ENCODE data around the gene NDUFC2.
A peak's percentile ranks its signal among the peaks of the same experiment; 100 is the strongest.
"Not testable (repeated sequence)": the region's sequence is repeated elsewhere in the genome, so short reads cannot be mapped to it uniquely, and the experiment has no call there.

NDUFC2 gene

DNA sequence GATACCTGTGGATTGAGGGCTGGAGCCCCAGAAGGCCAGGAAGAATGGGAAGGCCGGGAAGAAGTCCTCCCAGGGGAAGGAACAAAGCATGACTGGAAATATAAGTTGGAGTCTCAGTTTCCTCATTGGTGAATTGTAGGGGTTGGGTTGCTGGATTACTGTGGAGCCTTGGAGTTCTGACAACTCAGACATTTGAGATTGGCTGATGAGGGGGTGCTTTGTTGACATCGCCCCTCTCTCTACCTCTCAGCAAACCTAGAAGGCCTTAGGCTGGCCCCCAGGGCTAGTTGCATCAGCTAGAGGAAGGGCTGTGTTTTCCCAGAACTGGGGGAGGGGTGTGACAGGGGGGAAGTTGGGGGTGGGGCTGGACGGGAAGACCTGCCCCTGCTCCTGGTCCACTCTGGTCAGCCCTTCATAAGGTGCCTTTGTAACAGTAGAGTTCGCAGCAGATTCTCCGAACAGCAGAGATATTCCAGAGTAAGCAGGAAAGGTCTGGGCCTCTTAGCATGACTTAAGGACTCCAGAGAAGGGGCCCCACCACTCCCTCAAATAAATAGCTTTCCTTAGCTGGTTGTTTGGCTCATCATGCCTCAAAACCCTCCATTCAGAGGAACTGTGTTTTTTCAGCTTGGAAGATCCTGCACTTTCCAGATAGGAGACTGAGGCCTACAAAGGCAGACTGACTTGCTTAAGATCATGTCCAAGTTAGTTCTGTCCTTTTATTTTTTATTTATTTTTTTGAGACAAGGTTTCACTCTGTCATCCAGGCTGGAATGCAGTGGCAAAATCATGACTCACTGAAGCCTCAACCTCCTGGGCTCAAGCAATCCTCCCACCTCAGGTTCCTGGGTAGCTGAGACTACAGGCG is 28.5 kb downstream of the NDUFC2 start:
- DNase-seq: no peak

DNA sequence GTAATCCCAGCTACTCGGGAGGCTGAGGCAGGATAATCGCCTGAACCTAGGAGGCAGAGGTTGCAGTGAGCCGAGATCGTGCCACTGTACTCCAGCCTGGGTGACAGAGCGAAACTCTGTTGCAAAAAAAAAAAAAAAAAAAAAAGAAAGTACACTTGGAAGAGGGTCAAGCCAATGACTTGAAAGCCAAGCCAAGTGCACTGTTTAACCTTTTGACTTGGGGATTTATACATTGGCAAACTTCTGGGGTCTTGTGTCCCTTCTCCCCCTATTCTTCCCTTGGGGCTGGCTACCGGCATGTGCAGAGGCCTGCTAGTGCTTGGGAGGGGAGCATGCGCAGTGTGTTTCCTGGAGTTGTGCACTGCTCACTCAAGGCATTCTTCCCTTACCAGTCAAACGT is 30.3 kb downstream of the NDUFC2 start:
- no peak for DNase-seq

DNA sequence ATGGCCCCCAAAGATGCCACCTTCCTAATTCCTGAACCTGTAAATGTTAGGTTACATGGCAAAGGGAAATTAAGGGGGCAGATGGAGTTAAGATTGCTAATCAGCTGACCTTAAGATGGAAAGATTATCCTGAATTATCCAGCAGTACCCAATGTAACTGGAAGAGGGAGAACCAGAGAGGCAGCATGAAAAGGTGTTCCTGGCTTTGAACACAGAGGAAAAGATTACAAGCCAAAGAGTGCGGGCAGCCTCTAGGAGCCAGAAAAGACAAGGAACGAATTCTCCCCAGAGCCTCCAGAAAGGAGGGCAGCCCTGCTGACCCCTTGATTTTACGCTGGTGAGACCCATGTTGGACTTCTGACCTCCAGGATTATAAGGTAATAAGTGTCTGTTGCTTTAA is 31.1 kb downstream of the NDUFC2 start:
- DNase-seq: no peak

DNA sequence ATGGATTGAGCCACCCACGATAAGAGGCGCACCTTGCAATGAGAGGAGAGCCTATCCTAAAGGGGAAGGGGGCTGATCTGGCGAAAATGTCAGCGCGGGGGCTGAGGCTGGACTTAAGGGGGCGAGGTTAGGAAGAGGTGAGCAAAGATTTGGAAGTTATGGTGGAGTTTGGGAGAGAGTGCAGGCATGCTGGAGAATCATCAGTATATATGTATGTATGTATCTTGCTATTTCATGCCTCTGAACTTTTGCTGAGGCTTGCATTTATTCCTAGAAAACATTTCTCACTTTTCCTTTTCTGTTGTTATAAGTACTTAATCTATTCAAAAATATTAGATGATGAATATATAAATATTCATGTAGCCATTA is 33.2 kb downstream of the NDUFC2 start:
- no peak for DNase-seq

DNA sequence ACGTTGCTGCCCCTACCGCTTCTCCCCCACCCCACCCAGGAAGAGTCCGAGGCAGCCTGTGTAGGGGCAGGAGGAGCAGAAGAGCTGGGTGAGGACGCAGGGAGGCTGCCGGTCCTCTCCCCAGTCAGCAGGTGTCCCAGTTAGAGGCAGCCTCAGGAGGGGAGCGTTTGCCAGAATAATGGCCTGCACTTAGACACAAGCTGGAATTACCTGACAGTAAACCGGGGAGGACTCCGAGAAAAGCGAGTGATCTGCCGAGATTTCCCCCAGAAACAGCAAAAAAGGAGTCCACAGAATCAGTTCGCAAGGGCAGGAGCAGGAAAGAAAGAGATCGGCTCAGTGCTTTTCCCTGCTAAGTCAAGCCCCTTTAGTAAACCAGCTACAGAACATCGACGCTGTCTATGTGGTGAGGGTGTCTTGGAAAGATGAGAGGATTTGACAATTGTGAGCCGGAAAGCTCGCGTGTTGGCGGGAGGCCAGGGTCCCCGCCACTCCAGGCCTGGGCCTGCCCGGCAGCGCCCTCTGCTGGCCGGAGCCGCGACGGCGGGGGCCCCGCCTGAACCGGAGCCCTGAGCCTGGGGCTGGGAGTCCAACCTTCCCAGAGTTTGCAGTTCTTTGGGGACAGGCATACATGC is 33.7 kb downstream of the NDUFC2 start:
- peak; percentile 86 for DNase-seq

DNA sequence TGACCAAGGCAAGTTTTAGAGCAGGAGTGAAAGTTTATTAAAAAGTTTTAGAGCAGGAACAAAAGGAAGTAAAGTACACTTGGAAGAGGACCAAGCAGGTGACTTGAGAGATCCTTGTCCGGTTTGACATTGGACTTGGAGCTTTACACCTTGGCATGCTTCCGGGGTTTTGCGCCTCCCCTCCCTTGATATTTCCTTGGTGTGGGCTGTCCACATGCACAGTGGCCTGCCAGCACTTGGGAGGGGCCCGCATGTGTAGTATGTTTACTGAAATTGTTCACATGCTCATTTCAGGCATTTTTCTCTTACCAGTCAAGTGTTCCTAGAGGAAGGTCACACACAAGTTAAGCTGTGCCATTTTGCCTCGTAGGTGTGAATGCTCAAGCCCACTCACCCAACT is 35.0 kb downstream of the NDUFC2 start:
- no peak for DNase-seq

DNA sequence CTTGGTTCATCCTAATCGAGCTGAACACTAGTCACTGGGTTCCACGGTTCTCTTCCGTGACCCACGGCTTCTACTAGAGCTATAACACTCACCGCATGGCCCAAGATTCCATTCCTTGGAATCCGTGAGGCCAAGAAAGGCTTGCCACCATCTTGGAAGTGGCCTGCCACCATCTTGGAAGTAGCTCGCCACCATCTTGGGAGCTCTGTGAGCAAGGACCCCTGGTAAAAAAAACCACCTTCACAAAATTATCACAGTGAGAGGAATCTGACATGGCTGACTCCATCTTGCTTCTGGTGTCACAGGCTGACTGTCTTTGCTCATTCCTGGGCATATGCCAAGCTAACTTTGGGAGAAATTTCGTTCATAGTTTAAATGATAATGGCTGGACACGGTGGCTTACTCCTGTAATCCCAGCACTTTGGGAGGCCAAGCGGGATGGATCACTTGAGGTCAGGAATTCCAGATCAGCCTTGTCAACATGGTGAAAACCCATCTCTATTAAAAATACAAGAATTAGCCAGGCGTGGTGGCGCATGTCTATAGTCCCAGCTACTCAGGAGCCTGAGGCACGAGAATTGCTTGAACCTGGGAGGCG is 37.7 kb downstream of the NDUFC2 start:
- no peak for DNase-seq

DNA sequence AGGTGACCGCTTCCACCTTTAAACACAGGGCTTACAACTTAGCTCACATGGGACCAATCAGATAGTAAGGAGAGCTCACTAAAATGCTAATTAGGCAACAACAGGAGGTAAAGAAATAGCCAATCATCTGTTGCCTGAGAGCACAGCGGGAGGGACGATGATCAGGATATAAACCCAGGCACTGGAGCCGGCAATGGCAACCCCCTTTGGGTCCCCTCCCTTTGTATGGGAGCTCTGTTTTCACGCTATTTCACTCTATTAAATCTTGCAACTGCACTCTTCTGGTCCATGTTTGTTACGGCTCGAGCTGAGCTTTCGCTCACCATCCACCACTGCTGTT is 38.3 kb downstream of the NDUFC2 start:
- not testable (repeated sequence) for DNase-seq

DNA sequence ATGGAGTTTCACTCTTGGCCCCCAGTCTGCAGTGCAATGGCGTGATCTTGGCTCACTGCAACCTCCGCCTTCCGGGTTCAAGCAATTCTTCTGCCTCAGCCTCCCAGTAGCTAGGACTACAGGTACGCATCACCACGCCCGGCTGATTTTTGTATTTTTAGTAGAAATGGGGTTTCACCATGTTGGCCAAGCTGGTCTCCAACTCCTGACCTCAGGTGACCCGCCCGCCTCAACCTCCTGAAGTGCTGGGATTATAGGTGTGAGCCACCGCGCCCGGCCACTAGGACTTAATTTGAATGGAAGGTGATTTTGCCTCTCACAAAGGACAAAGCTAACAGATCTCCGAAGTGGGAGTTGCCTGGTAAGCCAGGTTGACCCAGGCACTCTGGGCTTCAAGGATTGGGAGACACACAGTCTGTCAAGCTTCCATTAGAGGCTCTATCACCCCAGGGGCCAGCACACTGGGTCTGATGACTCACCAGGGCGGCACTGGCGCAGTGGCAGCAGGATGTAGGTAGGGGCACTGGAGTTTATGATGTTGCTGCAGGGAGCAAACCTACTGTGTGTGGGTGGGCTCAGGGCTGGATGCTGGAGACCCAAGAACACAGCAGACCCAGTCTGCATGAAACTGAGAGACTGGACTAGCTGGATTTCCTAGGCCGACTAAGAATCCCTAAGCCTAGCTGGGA is 38.8 kb downstream of the NDUFC2 start:
- DNase-seq: peak; percentile 75

DNA sequence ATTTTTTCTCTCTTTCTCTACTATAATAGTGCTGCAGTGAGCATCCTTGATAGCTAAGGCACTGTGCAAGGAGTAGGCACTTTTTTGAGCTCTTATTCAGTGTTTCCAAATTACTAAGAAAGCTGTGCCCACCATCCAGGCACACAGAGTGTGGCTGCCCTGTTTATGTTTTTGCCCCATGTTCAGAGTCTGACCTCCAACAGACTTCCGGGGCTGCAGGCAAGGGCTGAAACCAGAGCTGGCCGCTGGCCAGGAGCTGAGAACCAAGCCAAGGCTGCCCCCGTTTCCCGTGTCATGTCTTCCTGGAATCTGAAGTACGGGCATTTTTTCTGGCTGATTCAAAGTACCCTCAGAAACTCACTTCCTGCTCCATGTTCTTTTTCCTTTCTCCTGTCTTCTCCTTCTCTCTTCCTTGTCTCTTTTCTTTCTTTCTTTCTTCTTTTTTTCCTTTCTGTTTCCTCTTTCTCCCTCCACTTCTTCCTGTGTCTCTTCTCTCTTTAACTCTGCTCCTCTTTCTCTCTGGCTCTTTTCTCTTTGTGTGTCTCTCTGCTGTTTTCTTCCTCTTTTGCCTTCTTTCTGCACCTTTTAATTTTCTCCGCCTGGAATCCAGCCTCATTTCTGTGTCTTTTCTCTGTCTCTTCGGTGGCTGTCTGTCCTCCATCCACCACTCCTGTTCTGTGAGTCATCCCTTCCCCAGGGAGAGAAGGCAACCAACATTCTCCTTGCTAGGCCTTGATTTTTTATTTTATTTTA is 39.6 kb downstream of the NDUFC2 start:
- peak; percentile 80 for DNase-seq

DNA sequence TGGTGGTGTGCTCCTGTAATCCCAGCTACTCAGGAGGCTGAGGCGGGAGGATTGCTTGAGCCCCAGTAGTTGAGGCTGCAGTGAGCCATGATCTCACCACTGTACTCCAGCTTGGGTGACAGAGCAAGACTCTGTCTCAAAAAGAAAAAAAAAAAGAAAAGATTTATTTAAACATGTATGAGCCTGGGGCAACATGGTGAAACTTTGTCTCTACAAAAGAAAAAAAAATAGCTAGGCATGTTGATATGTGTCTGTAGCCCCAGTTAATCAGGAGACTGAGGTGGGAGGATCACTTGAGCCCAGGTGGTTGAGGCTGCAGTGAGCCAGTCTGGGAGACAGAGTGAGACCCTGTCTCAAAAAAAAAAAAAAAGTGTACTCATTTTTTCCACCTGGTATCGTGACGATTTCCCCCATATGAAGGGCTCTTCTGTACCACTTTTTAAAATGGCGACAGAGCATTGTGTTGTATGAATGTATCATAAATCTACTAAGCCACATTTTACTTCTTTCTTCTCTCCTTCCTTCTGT is 40.2 kb downstream of the NDUFC2 start:
- no peak for DNase-seq

DNA sequence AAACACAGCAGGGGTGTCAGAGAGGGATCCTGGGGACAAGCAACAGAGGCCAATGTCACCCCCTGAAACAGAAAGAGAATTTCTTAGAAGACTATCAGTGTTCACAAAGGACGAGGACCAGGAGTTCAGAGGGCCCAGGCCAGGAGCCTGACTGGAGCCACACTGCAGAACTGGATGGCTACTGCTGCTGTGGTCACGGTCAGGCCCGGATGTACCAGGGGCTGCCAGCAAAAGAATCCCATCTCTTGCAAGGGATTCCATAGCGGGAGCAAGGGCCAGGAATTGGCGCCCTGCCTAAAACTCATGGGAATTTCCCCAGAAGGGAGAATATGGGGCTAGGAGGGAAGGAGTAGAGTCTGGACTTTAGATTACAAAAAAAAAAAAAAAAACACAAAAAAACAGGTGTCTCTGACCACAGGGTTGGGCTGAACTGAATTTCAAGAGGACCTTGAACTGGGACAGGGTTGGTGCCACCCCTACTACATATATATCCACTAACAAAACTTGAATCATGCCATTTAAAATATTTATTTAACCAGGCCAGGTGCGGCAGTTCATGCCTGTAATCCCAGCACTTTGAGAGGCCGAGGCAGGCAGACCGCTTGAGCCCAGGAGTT is 40.9 kb downstream of the NDUFC2 start:
- no peak for DNase-seq

DNA sequence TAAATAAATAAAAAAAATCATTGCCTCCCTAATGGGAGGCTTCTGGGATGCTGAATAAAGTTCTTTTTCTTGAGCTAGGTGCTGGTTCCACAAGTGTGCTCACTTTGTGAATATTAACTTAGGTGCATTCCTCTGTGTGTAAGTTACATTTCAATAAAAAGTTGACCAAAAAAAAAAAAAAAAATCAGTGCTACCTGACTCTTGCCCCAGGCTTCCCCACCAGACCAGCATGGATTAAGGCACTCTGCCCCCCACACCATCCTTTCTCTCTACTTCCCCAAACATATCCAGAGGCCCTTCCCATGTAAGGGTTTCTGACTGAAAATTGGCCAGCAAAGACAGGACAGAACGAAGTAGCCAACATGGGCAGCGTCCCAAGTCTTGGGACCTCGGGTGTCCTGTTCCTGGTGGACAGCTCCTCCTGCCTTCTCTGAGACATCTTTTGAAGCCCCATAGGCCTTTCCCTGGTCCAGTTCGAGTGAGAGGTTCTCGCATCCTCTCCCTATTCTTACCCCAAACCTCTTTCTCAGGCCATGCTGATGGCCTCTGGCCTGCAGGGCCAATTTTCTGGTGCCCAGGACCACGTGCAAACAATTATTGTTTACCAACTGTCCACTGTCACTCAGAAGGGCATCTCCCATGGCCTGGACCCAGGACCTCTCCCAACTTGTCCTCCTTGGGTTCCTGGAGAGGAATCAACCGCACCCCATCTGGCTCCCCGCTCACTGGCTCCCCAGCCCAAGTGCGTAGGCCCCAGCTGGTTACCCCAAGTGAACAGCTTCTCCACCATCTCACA is 41.6 kb downstream of the NDUFC2 start:
- DNase-seq: no peak

DNA sequence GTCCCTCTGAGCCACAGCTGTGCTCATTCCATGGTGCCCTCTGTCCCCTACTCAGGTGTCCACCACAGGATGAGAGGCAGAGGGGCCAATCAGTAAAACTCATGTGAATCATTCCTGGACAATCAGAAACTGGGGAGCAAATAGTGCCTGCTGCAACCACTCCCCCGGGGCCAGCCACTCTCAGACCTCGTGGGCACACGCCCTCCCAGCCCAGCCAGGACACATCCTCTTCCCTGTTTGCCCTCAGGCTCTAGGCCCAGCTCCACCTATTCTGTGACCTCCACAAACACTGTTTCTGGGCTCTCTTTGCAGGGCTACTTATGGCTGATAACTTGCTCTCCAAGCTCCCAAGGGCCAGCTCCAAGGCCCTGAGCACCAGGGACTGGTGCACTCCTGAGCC is 42.6 kb downstream of the NDUFC2 start:
- no peak for DNase-seq

DNA sequence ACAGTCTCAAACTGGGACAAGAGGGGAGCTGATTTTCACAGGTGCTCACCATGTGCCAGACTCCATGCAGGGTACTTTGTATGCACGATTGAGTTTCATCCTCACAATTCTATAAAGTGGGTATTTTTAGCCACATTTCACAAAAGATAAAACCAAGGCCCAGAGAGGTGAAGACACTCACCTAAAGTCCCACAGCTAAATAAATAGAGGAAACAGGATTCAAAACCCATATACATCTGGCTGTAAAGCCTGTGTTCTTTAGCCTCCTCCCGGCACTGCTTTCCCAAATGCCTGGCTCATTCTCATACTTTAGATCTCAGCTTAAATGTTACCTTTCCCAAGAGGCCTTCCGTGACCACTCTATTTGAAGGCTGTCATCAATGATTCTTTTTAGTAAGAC is 43.3 kb downstream of the NDUFC2 start:
- no peak for DNase-seq

DNA sequence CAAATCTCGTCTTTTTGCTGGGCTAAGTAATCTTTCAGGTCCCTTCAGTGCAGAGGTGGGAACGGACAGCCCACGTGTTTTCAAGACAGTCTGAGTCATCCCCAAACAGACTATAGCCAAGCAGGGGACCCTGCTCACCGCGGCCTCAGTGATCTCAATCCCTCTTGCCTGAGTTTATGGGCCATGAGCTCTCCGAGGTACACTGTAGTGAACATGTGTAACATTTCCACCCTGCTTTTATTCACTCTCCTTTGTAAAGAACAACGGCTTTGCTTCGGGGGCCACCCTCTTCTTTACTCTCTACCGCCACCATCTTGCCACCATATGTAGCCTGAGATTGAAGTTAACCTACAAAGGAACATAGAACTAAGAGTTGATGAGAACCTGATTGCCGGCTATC is 45.0 kb downstream of the NDUFC2 start:
- no peak for DNase-seq

DNA sequence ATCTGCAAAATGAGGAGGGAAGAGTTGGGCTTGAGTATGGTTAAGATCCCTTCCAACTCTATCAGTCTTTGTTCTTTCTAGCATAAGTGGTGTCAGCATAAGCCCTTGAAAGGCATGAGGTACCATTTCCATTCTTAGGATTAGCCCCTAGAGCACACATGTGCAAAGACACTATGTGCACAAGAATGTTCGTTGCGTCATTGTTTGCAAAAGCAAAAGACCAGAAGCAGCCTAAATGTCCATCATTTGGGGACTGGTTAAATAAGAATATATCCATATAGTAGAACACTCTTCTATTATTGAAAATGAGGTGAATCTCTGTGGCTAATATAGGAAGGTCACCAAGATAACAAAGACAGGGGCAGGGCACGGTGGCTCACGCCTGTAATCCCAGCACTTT is 46.6 kb downstream of the NDUFC2 start:
- no peak for DNase-seq

DNA sequence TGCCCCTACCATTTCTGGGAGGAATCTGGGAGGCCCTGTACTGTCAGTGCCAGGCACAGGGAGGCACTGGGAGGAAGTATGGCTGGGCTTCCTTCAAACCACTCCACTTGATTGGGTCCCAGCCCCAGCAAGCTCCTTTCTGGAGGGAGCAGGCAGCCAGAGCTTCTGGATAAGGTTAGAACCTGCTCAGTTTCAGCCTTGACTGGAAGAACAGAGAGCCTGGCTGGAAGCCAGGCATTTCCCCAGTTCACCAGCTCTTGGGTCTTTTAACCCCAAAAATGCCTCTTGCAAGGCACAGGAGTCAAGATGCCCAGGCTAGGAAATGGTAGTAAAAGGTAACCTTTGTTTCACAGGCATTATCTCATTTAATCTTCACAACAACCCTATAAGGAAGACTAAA is 47.6 kb downstream of the NDUFC2 start:
- DNase-seq: no peak

DNA sequence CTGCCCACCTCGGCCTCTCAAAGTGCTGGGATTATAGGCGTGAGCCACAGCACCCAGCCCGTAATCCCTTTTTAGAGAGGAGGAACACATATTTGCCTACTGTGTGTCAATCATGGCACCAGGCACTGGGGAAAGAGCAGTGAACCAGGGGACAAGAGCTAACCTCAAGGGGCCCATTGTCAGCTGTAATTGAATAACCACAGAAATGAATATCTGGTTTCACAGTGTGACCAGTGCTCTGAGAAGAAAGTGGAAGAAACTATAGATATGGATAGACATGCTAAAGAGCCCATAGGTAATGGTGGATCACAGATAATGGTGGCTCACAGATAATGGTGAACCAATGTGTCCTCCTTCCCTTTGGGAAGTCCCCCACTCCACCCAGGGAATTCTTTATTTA is 48.0 kb downstream of the NDUFC2 start:
- no peak for DNase-seq

DNA sequence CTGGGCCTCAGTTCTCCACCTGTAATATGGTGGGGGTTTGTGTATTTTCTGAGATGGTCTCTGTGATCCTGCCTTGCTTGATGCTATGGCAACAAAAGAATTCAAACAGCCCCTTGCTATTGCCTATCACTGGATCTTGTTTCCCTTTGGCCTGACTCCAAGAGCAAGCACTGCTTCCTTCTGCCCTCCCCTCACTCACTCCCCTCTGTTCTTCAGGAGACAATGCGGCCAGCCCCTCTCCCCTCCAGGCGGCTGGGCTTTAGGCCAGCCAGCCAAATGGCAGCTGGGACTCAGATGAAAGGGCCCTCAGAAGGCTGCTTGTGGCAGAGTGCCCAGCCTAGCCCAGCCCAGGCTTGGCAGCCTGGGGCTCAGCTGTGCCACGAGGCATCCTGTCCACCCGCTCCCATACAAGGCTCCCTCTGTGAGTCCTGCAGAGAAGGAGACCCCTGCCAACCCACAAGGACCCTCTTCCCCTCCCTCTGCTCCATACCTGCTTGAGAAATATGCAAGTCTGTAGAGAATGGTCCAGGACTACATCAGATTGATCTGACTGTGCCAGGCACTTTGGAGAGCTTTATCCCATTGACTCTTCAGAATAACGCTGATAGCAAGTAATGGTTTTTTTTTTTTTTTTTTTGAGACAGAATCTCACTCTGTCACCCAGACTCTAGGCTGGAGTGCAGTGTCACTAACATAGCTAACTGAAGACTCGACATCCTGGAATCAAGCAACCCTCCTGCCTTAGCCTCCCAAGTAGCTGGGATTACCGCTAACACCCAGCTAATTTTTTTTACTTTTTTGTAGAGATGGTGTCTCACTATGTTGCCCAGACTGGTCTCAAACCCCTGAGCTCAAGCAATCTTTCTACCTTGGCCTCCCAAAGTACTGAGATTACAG is 49.0 kb downstream of the NDUFC2 start:
- DNase-seq: no peak
